Sigmoid colon (tissue), 4 donors: Measurements from ENCODE around the gene GRIK3.

Experiments
- EP300 ChIP-seq, 4 donors: sonication (generic); formaldehyde crosslinking; IDR thresholded peaks; one replicate each; pipeline ENCODE4 v1.6.1; 2017; ENCODE audit warnings: antibody characterized with exemption in 4 of 4
- POLR2A ChIP-seq, 2 donors: fragments of 450-650 bp; IDR thresholded peaks; one replicate each; pipeline ENCODE4 v1.6.1; 2016; ENCODE audit warnings: antibody characterized with exemption in 2 of 2, mild to moderate bottlenecking in 2 of 2, moderate library complexity in 2 of 2
- POLR2AphosphoS5 ChIP-seq, 4 donors: sonication (generic); formaldehyde crosslinking; IDR thresholded peaks; one replicate each; pipeline ENCODE4 v1.6.1; 2017; ENCODE audit warnings: antibody characterized with exemption in 4 of 4
- TF ChIP-seq, protein P1 (sequence below), 4 experiments: fragments of 450-650 bp in 3 of 4; fragments of 200-600 bp in 1 of 4; IDR thresholded peaks; one replicate each; pipeline ENCODE4 v1.5.1; 2016 to 2019; ENCODE audit warnings: antibody characterized with exemption in 4 of 4, mild to moderate bottlenecking in 3 of 4, moderate library complexity in 2 of 4

DNA sequence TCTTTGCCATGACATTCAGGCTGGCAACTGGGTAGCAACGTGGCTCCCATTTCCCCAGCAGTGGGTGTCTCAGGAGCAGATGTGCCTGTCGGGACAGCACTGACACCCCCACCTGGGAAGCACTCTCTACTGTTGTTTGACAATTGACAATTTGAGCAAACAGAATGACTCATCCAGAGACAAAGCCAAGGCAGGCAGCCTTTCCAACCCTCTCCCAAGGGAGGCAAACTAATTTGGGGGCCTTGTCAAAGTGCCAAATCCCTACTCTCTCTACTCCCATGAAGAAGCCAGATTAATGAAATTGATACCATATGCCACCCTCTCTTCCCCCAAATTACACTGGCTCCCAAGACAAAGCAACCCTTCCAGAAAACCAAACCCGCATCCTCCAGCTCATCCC, 65.6 kb downstream of the GRIK3 start:
- TF ChIP-seq, protein P1, sequence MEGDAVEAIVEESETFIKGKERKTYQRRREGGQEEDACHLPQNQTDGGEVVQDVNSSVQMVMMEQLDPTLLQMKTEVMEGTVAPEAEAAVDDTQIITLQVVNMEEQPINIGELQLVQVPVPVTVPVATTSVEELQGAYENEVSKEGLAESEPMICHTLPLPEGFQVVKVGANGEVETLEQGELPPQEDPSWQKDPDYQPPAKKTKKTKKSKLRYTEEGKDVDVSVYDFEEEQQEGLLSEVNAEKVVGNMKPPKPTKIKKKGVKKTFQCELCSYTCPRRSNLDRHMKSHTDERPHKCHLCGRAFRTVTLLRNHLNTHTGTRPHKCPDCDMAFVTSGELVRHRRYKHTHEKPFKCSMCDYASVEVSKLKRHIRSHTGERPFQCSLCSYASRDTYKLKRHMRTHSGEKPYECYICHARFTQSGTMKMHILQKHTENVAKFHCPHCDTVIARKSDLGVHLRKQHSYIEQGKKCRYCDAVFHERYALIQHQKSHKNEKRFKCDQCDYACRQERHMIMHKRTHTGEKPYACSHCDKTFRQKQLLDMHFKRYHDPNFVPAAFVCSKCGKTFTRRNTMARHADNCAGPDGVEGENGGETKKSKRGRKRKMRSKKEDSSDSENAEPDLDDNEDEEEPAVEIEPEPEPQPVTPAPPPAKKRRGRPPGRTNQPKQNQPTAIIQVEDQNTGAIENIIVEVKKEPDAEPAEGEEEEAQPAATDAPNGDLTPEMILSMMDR (IDR thresholded peaks at IDR 0.05), result no peak
- TF ChIP-seq POLR2A (IDR thresholded peaks at IDR 0.05) (no peak), POLR2AphosphoS5 (IDR thresholded peaks at IDR 0.05) (no peak), EP300 (IDR thresholded peaks at IDR 0.05) (no peak)
